Stomach smooth muscle (tissue), 2 donors: ENCODE measurements around the gene AGGF1.

Source experiments
- H3K27ac ChIP-seq: one replicate; pipeline ENCODE4 v1.7.0; 2013; ENCODE audit warnings: mild to moderate bottlenecking, low read length, inconsistent platforms
- H3K27me3 ChIP-seq, 2 donors: one replicate each; pipeline ENCODE4 v1.7.0; 2013; ENCODE audit warnings: low read length in 2 of 2; ENCODE audit not compliant: insufficient read depth in 2 of 2, control insufficient read depth in 1 of 2
- H3K36me3 ChIP-seq, 2 donors: one replicate each; pipeline ENCODE4 v1.7.0; 2013; ENCODE audit warnings: low read length in 2 of 2; ENCODE audit not compliant: control insufficient read depth in 2 of 2, insufficient read depth in 2 of 2
- H3K4me1 ChIP-seq: one replicate; pipeline ENCODE4 v1.7.0; 2013; ENCODE audit warnings: low read length; ENCODE audit not compliant: control insufficient read depth, insufficient read depth
- H3K4me3 ChIP-seq, 2 donors: one replicate each; pipeline ENCODE4 v1.7.0; 2013; ENCODE audit warnings: low read length in 2 of 2
- H3K9ac ChIP-seq, 2 donors: one replicate each; pipeline ENCODE4 v1.7.0; 2013; ENCODE audit warnings: low read length in 2 of 2, mild to moderate bottlenecking in 1 of 2
- H3K9me3 ChIP-seq, 2 donors: one replicate each; pipeline ENCODE4 v1.7.0; 2013; ENCODE audit warnings: low read length in 2 of 2; ENCODE audit not compliant: control insufficient read depth in 2 of 2
- donor health status: healthy.
- donor health status: Pancreatic carcinoma.

AGGF1 gene

DNA sequence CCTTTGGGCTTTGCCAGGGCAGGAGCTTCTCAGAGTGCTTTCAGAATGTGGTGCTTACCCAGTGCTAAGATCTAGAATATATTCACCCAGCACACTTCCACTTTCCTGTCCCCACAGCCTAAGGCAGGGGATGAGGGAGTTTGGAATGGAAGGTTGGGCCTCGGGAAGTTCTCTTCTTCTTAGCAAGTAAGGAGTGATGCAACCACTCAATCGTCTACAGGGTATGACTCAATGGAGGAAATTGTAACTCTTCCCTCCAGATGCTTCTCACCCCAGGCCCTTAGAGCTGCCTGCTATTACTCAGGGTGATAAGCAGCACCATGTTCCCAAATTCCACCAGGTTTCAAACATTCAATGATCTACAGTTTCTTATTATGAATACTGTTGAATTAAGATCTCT is 30.8 kb upstream of the AGGF1 start:
- peaks cover 0 to 4% of the 10 kb centered on the region in 2 donors for H3K27me3 ChIP-seq

DNA sequence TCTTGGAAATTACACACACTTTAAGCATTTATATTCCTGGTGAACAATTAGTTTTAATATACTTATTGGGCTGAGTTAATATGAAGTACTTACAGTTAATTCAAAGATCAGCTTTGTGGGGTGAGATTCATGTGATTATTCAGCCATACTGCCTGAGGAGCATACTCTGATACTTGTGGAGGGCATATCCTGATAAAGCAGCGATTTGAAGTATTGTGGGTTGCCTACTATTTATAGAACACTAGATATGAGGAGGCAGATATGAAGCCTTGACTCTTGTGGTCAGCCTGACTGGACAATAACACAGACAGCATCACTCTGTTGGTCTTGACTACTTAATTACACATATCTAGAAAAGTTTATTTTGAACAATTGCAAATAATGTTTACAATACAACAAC is 27.0 kb upstream of the AGGF1 start:
- Histone ChIP-seq H3K27me3 (peaks cover 0 to 4% of the 10 kb centered on the region in 2 donors), H3K36me3 (no peaks in the 10 kb centered on the region), H3K4me3 (no peak overlapping the region), H3K9ac (no peak overlapping the region), H3K9me3 (no peaks in the 10 kb centered on the region), H3K27ac (no peak overlapping the region), H3K4me1 (no peaks in the 10 kb centered on the region)

More for the DNA sequence above, 30.8 kb upstream of the AGGF1 start:
- Histone ChIP-seq H3K9me3 (no peaks in the 10 kb centered on the region), H3K4me3 (no peak overlapping the region), H3K27ac (no peak overlapping the region), H3K4me1 (no peaks in the 10 kb centered on the region), H3K36me3 (no peaks in the 10 kb centered on the region), H3K9ac (no peak overlapping the region)

DNA sequence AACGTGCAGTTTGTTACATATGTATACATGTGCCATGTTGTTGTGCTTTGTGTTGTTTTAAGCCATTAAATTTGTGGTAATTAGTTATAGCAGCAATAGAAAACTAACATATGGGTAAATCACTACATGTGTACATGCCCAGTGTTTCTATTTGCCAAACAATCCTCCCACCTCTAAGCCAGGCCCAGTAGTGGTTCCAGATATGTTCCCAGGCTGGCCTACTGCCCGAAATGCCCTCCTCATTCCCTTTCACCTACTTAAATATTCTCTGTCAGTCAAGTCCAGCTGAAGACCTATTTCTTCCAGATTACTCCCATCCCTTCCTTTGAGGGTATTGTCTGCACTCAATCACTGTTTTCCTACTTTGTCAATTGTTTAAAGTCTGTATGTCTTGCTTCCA is 24.1 kb upstream of the AGGF1 start:
- no peak overlapping the region for H3K4me3 ChIP-seq
- no peak overlapping the region for H3K9ac ChIP-seq
- H3K36me3 ChIP-seq: no peaks in the 10 kb centered on the region
- peaks cover 0 to 2% of the 10 kb centered on the region in 2 donors for H3K27me3 ChIP-seq
- no peak overlapping the region for H3K27ac ChIP-seq
- no peaks in the 10 kb centered on the region for H3K9me3 ChIP-seq
- H3K4me1 ChIP-seq: no peaks in the 10 kb centered on the region

DNA sequence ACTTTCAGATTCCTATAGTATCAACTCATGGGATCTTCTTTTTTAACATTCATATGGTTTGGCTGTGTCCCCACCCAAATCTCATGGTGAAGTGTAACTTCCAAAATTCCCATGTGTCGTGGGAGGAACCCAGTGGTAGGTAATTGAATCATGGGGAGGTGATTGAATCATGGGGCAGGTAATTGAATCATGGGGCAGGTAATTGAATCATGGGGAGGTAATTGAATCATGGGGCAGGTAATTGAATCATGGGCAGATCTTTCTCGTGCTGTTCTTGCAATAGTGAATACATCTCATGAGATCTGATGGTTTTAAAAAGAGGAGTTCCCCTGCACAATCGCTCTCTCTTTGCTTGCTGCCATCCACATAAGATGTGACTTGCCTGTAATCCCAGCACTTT is 21.8 kb upstream of the AGGF1 start:
- H3K27me3 ChIP-seq: peaks cover 0 to 2% of the 10 kb centered on the region in 2 donors
- no peak overlapping the region for H3K4me3 ChIP-seq
- no peak overlapping the region for H3K27ac ChIP-seq
- no peaks in the 10 kb centered on the region for H3K4me1 ChIP-seq
- no peaks in the 10 kb centered on the region for H3K9me3 ChIP-seq
- H3K9ac ChIP-seq: no peak overlapping the region
- H3K36me3 ChIP-seq: no peaks in the 10 kb centered on the region

DNA sequence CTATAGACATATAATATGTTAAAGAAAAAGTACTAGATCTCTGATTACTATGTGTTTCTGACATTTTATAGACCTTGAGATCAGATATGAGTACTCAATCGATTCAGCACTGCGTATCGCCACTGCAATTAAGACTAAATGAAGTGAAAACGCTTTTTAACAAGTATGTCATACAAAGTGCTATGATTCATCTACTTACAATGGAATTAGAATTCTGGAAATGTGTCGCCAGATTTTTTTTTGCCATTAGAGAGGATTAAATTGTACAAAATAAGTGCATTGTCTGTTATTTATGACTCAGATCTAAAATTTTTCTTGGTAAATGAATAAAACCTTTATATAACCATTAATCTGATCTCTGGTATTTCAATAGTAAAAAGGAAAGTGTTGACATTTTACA is 20.0 kb upstream of the AGGF1 start:
- Histone ChIP-seq H3K36me3 (no peaks in the 10 kb centered on the region), H3K9ac (no peak overlapping the region), H3K27me3 (no peaks in the 10 kb centered on the region), H3K4me3 (no peak overlapping the region), H3K4me1 (no peaks in the 10 kb centered on the region), H3K9me3 (no peaks in the 10 kb centered on the region), H3K27ac (no peak overlapping the region)

DNA sequence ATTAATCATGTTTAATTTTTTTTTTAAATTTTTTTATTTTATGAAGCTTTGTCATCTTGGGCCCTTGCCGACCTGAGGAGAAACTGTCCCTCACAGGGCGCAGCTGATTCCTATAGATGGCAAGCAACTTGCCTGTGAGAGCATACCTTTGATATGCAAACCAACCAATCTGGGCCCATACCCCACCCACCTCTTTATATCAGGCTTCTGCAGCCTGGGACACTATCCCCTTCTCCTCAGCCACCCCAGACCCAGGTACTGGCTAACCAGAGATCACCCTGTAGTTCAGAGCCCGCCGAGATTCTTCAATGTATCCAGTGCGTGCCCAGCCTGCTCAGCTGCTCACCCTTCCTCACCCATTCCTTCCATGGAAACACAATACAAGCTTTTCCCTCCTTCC is 18.7 kb upstream of the AGGF1 start:
- H3K4me1 ChIP-seq: no peaks in the 10 kb centered on the region
- H3K27me3 ChIP-seq: no peaks in the 10 kb centered on the region
- no peak overlapping the region for H3K9ac ChIP-seq
- H3K36me3 ChIP-seq: no peaks in the 10 kb centered on the region
- no peak overlapping the region for H3K4me3 ChIP-seq
- H3K27ac ChIP-seq: no peak overlapping the region
- H3K9me3 ChIP-seq: no peaks in the 10 kb centered on the region

DNA sequence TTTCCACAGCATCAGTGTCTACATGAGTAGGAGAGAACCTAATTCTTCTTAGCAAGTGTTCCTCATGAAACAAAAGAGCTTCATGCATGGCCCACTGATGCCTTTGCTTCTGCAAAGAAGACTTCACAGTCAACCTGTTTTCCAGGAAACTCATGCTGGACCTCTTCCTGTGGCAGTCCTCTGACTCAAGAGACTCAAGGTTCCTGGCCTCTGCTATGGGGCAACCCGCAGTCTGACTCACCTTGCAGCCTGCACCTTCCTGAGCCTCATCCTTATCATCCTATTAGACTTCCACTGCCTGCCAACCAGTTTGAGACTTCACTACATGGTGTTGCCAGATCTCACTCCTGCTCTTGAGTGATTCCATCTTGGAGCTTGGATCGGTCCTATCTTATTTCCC is 17.6 kb upstream of the AGGF1 start:
- Histone ChIP-seq H3K36me3 (no peaks in the 10 kb centered on the region), H3K9me3 (no peaks in the 10 kb centered on the region), H3K27me3 (no peaks in the 10 kb centered on the region), H3K9ac (no peak overlapping the region), H3K4me3 (no peak overlapping the region), H3K27ac (no peak overlapping the region), H3K4me1 (no peaks in the 10 kb centered on the region)

DNA sequence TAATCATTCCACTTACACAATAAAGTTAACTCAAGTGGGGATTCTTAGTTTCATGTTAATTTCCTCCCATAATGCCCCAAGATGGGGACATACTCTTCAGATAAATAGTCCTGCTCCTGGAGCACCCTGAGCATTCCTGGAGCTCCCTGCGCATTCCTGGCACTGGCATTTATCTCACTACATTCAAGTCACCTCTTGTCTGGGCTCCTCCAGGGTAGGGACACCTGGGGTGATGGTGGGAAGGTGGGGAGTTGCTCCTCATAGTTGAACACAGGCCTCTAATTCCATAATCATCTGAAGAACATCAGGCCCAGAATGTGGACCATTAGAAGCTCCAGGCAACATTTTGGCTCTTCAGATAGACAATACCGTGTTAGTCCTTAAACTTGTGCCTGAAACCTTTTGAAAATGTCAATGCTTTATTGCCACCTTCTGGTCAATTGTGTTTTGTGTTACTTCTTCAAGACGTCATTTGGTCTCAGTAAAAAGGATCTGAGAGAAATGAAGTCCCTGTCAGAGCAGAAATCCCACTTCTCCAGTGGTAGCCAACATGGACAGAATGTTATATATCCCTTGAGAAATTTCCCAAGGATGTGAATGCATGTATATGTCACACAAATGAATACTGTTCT is 14.2 kb upstream of the AGGF1 start:
- no peak overlapping the region for H3K27ac ChIP-seq
- H3K9me3 ChIP-seq: no peaks in the 10 kb centered on the region
- H3K27me3 ChIP-seq: no peaks in the 10 kb centered on the region
- H3K36me3 ChIP-seq: no peaks in the 10 kb centered on the region
- H3K9ac ChIP-seq: no peak overlapping the region
- H3K4me1 ChIP-seq: no peaks in the 10 kb centered on the region
- H3K4me3 ChIP-seq: no peak overlapping the region

DNA sequence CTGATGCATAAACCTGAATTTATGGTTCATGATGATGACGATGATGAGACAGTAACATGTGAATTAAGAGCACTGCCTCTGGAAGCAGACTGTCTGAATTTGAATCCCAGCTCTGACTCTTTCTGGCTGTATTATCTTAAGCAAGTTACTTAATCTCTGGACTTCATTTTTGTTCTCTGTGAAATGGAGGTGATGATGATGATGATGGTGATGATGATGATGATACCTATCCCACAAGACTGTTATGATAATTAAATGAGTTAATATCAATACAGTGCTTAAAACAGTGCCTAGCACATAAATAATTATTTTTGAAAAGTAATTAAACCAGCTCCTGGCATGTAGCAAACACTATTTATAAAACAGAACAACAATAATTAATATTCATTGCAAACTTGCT is 13.2 kb upstream of the AGGF1 start:
- Histone ChIP-seq H3K4me1 (no peaks in the 10 kb centered on the region), H3K27ac (no peak overlapping the region), H3K9ac (no peak overlapping the region), H3K4me3 (no peak overlapping the region), H3K36me3 (no peaks in the 10 kb centered on the region), H3K27me3 (no peaks in the 10 kb centered on the region), H3K9me3 (no peaks in the 10 kb centered on the region)

DNA sequence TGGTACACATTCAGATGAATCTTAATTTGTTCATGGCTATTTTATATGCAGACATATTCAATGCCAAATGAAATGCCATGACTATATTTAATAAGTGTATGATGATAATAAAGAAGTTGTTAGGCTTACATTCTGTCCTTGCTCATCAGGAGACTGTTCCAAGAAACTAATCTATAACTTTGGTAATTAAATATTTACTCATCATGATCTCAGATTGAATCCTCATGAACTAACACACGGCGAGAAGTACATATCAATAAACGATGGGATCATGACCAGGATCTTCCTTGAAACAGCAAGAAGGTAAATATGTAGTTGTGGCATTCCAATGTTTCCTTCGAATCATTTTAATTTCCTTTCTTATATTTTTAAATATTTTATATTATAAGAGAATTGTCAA is 12.5 kb upstream of the AGGF1 start:
- Histone ChIP-seq H3K9me3 (no peaks in the 10 kb centered on the region), H3K27ac (no peak overlapping the region), H3K27me3 (no peaks in the 10 kb centered on the region), H3K9ac (no peak overlapping the region), H3K4me1 (no peaks in the 10 kb centered on the region), H3K4me3 (no peak overlapping the region), H3K36me3 (no peaks in the 10 kb centered on the region)

DNA sequence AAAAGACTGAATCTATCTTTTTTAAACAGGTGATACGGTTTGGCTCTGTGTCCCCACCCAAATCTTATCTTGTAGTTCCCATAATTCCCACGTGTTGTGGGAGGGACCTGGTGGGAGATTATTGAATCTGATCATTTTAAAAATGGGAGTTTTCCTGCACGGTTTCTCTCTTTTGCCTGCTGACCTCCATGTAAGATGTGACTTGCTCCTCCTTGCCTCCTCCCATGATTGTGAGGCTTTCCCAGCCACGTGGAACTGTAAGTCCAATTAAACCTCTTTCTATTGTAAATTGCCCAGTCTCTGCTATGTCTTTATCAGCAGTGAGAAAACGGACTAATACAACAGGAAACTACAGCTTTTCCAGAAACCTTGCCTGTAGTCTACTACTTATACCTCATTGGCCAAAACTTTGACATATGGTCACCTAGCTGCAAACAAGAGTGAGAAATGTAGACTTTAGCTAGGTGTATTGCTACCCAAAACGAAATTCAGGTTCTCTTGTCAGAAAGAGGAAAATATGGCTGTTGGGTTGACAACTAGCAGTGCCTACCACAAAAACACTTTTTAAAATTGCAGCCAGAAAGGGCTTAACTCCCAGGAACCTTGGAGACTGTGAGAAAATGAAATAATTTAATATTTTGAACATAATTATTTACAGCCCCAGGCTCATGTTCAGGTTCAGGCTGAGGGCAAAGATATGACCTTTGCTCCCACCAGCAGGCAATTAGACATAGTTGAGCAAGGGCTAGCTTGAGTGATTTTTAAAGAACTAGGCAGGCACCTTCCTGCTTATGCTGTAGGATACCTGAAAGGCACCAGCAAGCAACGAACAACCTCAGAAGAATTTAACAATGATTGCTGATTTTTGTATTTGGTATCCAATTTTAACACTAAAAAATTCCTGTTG is 7.4 kb upstream of the AGGF1 start:
- Histone ChIP-seq H3K4me1 (no peaks in the 10 kb centered on the region), H3K9me3 (no peaks in the 10 kb centered on the region), H3K27ac (no peak overlapping the region), H3K9ac (no peak overlapping the region), H3K4me3 (no peak overlapping the region), H3K36me3 (no peaks in the 10 kb centered on the region), H3K27me3 (no peaks in the 10 kb centered on the region)
